Measurements from ENCODE around the gene ATG4C. TPM values are rescaled to one million over a fixed set of nuclear protein-coding genes. Genes with fewer than 3 reads are reported as not detected.

The ATG4C gene
- total and polyA plus RNA-seq, 2 donors (not counting 3 experiments of a cell fraction or from before 2014, with no cell fraction given) = 2.8 to 11.8 TPM

DNA sequence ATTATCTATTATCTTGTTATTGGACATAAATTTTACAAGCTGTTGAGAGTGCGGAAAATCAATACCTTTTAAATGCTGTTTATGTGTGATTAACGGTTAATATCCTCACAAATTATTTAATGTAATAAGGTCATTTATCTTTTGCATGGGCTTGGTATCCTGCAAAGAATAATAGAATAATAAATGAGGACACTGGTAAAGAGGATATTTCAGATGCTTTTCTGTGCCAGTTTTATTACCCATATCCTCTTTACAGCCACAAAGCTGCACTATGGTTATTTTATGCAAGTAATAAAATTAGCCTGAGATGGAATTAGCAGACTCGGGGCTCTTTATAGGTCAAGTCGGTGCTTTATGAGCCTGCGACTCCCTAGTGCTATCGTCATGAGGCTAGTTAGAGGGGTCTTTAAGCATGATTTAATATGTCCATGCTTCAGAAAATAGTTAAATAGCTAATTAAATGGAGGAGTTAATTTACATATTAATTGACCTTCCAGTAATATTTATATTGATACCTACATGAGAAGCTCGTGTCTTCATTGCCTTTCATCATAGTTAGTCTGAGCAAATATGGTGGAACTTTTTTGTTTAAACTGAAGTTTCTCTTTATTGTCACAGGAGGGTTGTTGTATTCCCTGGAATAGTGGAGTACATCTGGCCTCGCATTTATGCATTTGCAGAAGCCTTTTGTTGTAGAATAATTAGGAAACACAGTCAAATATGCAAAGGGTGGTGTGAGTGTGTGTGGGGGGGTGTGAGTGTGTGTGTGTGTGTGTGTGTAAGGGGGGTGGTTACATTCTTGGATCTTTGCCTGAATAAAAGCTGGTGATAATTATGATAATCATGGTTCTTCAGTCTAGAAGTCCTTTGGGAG is 120.3 kb downstream of the ATG4C start:
- intact Hi-C loops (cut with micrococcal nuclease) = no loop called here
- Histone ChIP-seq H3K9me3 (replicated peaks; ENCODE audit: control insufficient read depth, insufficient read depth, low read length) (no peaks in the 10 kb centered on the region), H3K9ac (replicated peaks; ENCODE audit: extremely low read depth, insufficient read depth, low read length) (no peak overlapping the region), H3K27me3 (ENCODE audit: control insufficient read depth in 2 of 2, insufficient read depth in 2 of 2, low read length in 2 of 2) (peaks cover 1 to 11% of the 10 kb centered on the region in 2 experiments), H3K36me3 (ENCODE audit: control insufficient read depth in 2 of 2, extremely low read depth in 1 of 2, insufficient read depth in 2 of 2, low read length in 2 of 2) (no peaks in the 10 kb centered on the region), H3K79me2 (ENCODE audit: control insufficient read depth, insufficient read depth, low read length) (no peaks in the 10 kb centered on the region), H4K20me1 (replicated peaks; ENCODE audit: control insufficient read depth, extremely low read depth, insufficient read depth, low read length) (no peaks in the 10 kb centered on the region), H3K27ac (ENCODE audit: insufficient read depth, low read depth, low read length) (no peak overlapping the region), H3K9me1 (replicated peaks; ENCODE audit: control insufficient read depth, extremely low read depth, insufficient read depth, low read length) (no peaks in the 10 kb centered on the region), H2AFZ (ENCODE audit: low read depth, low read length) (no peak overlapping the region), H3K4me1 (ENCODE audit: control insufficient read depth, extremely low read depth, insufficient read depth, low read length) (no peaks in the 10 kb centered on the region), H3K4me2 (ENCODE audit: insufficient read depth, low read length) (no peak overlapping the region), H3K4me3 (replicated peaks in 1 of 3; ENCODE audit: insufficient read depth in 1 of 3, low read depth in 1 of 3, low read length in 3 of 3) (no peak overlapping the region)
- DNase-seq (ENCODE audit: low read depth, low spot score) (no peak), FAIRE-seq (no peak)
- ChIA-PET CTCF (interaction anchor here (1.0 to 3.7 kb wide), 5 partner anchors 8 to 63 kb away, joined by 3 to 73 read pairs (median 4); no protein-coding TSS in a partner anchor), POLR2A (no interaction called here)
- TF ChIP-seq POLR2AphosphoS5 (IDR thresholded peaks at IDR 0.05; ENCODE audit: insufficient read depth, low read depth, low read length) (no peak), POLR2A (IDR thresholded peaks at IDR 0.05; ENCODE audit: low read depth, low read length) (no peak), GATA2 (IDR thresholded peaks at IDR 0.05; ENCODE audit: insufficient read depth, insufficient read length, low read depth, low read length) (no peak), JUN (IDR thresholded peaks at IDR 0.05; ENCODE audit: borderline replicate concordance, insufficient read depth, insufficient read length, low read depth) (no peak), EZH2 (IDR thresholded peaks at IDR 0.05; ENCODE audit: borderline replicate concordance, low read depth, low read length, severe bottlenecking) (no peak), MYC (IDR thresholded peaks at IDR 0.05; ENCODE audit: low read depth, low read length) (no peak)
- TF ChIP-seq, protein P1, sequence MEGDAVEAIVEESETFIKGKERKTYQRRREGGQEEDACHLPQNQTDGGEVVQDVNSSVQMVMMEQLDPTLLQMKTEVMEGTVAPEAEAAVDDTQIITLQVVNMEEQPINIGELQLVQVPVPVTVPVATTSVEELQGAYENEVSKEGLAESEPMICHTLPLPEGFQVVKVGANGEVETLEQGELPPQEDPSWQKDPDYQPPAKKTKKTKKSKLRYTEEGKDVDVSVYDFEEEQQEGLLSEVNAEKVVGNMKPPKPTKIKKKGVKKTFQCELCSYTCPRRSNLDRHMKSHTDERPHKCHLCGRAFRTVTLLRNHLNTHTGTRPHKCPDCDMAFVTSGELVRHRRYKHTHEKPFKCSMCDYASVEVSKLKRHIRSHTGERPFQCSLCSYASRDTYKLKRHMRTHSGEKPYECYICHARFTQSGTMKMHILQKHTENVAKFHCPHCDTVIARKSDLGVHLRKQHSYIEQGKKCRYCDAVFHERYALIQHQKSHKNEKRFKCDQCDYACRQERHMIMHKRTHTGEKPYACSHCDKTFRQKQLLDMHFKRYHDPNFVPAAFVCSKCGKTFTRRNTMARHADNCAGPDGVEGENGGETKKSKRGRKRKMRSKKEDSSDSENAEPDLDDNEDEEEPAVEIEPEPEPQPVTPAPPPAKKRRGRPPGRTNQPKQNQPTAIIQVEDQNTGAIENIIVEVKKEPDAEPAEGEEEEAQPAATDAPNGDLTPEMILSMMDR (IDR thresholded peaks at IDR 0.05; ENCODE audit: extremely low read depth in 1 of 2, insufficient read depth in 1 of 2, low read depth in 1 of 2, low read length in 2 of 2) = no peak
- no TSS peak for BruUV-seq (replicated peaks)
- dilution Hi-C loops (cut with MboI; ENCODE audit: extremely low pct_ligation_motif_present, low sequenced_read_pairs) = no loop called here
